IPS-18c (cell line): ENCODE results near the gene TANGO6.

Experiments used
- H3K4me3 ChIP-seq: 2 replicates; pipeline ENCODE4 v1.7.0; 2013; ENCODE audit warnings: low read depth, mild to moderate bottlenecking, low read length, moderate library complexity; ENCODE audit not compliant: insufficient read depth
- H3K9me3 ChIP-seq: one replicate; pipeline ENCODE4 v1.6.1; 2013; ENCODE audit warnings: mild to moderate bottlenecking, low read length, moderate library complexity; ENCODE audit not compliant: control insufficient read depth, insufficient read depth

The TANGO6 gene

GRCh38 chr16:68893710-68894705 lies 50.7 kb downstream of the TANGO6 start:
- Histone ChIP-seq H3K9me3 (no peaks in the 10 kb centered on the region), H3K4me3 (no peak overlapping the region)

GRCh38 chr16:68894714-68895113 lies 51.4 kb downstream of the TANGO6 start:
- Histone ChIP-seq H3K4me3 (no peak overlapping the region), H3K9me3 (no peaks in the 10 kb centered on the region)

- H3K4me3 ChIP-seq: no peak overlapping the region
- H3K9me3 ChIP-seq: no peaks in the 10 kb centered on the region
Measured at GRCh38 chr16:68898026-68898425, 54.7 kb downstream of the TANGO6 start.

- no peaks in the 10 kb centered on the region for H3K9me3 ChIP-seq
- H3K4me3 ChIP-seq: no peak overlapping the region
Measured at GRCh38 chr16:68900009-68900408, 56.7 kb downstream of the TANGO6 start.

- no peaks in the 10 kb centered on the region for H3K9me3 ChIP-seq
Measured at GRCh38 chr16:68902003-68902968, 59.0 kb downstream of the TANGO6 start.

GRCh38 chr16:68902969-68903345 lies 59.6 kb downstream of the TANGO6 start:
- no peak overlapping the region for H3K4me3 ChIP-seq
- H3K9me3 ChIP-seq: no peaks in the 10 kb centered on the region

More at GRCh38 chr16:68902003-68902968, 59.0 kb downstream of the TANGO6 start:
- H3K4me3 ChIP-seq: no peak overlapping the region

- H3K9me3 ChIP-seq: no peaks in the 10 kb centered on the region
- H3K4me3 ChIP-seq: no peak overlapping the region
Measured at GRCh38 chr16:68907297-68907696, 64.0 kb downstream of the TANGO6 start.

- no peak overlapping the region for H3K4me3 ChIP-seq
- no peaks in the 10 kb centered on the region for H3K9me3 ChIP-seq
Measured at GRCh38 chr16:68907781-68908181, 64.5 kb downstream of the TANGO6 start.

- Histone ChIP-seq H3K9me3 (no peaks in the 10 kb centered on the region), H3K4me3 (no peak overlapping the region)
Measured at GRCh38 chr16:68909099-68909733, 65.9 kb downstream of the TANGO6 start.

- Histone ChIP-seq H3K4me3 (no peak overlapping the region), H3K9me3 (no peaks in the 10 kb centered on the region)
Measured at GRCh38 chr16:68910051-68910450, 66.7 kb downstream of the TANGO6 start.

- H3K4me3 ChIP-seq: no peak overlapping the region
- H3K9me3 ChIP-seq: no peaks in the 10 kb centered on the region
Measured at GRCh38 chr16:68915589-68915988, 72.3 kb downstream of the TANGO6 start.

- Histone ChIP-seq H3K9me3 (no peaks in the 10 kb centered on the region), H3K4me3 (no peak overlapping the region)
Measured at GRCh38 chr16:68917541-68917940, 74.2 kb downstream of the TANGO6 start.

- H3K9me3 ChIP-seq: no peaks in the 10 kb centered on the region
- no peak overlapping the region for H3K4me3 ChIP-seq
Measured at GRCh38 chr16:68920349-68920748, 77.0 kb downstream of the TANGO6 start.

GRCh38 chr16:68921637-68922036 lies 78.3 kb downstream of the TANGO6 start:
- Histone ChIP-seq H3K9me3 (no peaks in the 10 kb centered on the region), H3K4me3 (no peak overlapping the region)

- H3K9me3 ChIP-seq: no peaks in the 10 kb centered on the region
- H3K4me3 ChIP-seq: no peak overlapping the region
Measured at GRCh38 chr16:68923116-68923515, 79.8 kb downstream of the TANGO6 start.

GRCh38 chr16:68927018-68927417 lies 83.7 kb downstream of the TANGO6 start:
- Histone ChIP-seq H3K4me3 (no peak overlapping the region), H3K9me3 (no peaks in the 10 kb centered on the region)

GRCh38 chr16:68931196-68931595 lies 87.9 kb downstream of the TANGO6 start:
- no peak overlapping the region for H3K4me3 ChIP-seq

More at GRCh38 chr16:68931196-68931595, 87.9 kb downstream of the TANGO6 start:
- peaks cover 3% of the 10 kb centered on the region for H3K9me3 ChIP-seq
